22Rv1 (cell line): ENCODE measurements around the gene TNFSF12.

Source experiments
- CTCF ChIP-seq: fragments of 450-650 bp; IDR thresholded peaks from 2 replicates; pipeline ENCODE4 v1.5.1; 2017; ENCODE audit warnings: mild to moderate bottlenecking
- ZFX ChIP-seq: fragments of 450-650 bp; IDR thresholded peaks from 2 replicates; pipeline ENCODE4 v1.6.1; 2017; ENCODE audit warnings: antibody characterized with exemption, borderline replicate concordance

GRCh38 chr17:7561028-7561575, 12.2 kb downstream of the TNFSF12 start:
- TF ChIP-seq CTCF (peak; percentile 84), ZFX (no peak)
